A549 (cell line): ENCODE data around the gene ZGLP1.

Experiments
- TF ChIP-seq, protein P1 (sequence below): fragments of >200 bp; sonication (Bioruptor Twin); formaldehyde crosslinking; IDR thresholded peaks from 3 replicates; pipeline ENCODE4 v1.5.1; 2016
- TF ChIP-seq, protein P2 (sequence below): fragments of 200-600 bp; sonication (generic); IDR thresholded peaks from 2 replicates; pipeline ENCODE4 v1.6.1; 2016; ENCODE audit warnings: antibody characterized with exemption, mild to moderate bottlenecking, moderate library complexity

DNA sequence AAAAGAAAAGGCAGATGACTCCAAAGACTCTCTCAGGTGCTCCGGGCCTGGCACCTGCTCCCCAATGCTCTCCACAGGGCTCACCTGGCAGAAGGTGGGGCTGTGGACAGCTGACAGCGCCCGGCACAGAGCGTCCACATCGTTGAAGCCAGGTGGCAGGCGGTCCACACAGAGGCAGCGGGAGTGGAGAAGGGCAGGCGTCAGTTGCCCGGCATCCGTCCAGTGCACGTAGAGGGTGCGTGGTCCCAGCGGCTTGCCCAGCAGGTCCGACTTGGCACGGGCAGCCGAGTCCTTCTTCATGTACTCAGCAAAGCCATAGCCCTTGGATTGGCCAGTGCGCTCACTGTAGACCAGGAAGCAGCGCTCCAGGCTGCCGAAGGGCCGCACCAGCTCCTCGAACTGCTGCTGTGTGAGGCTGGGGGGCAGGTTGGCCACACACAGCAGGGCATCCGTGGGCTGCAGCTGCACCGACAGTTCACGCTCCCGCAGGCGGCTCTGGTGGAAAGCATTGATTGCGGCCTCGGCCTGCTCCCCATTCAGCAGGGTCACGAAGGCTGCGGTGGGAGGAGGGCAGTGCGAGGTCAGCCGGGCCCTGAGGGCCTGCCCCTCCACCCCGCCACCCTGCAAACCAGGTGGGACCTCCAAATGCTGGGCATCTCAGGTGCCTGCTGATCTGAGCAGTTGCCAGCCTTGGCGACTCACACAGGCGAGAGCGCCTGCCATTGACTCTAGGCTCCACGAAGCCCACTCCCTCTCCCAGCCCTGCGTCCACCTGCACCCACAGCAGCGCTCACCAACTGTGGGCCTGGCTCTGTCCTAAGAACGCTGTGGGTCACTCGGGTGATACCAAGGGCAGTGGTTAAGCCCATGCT, 19.2 kb upstream of the ZGLP1 start:
- TF ChIP-seq, protein P1, sequence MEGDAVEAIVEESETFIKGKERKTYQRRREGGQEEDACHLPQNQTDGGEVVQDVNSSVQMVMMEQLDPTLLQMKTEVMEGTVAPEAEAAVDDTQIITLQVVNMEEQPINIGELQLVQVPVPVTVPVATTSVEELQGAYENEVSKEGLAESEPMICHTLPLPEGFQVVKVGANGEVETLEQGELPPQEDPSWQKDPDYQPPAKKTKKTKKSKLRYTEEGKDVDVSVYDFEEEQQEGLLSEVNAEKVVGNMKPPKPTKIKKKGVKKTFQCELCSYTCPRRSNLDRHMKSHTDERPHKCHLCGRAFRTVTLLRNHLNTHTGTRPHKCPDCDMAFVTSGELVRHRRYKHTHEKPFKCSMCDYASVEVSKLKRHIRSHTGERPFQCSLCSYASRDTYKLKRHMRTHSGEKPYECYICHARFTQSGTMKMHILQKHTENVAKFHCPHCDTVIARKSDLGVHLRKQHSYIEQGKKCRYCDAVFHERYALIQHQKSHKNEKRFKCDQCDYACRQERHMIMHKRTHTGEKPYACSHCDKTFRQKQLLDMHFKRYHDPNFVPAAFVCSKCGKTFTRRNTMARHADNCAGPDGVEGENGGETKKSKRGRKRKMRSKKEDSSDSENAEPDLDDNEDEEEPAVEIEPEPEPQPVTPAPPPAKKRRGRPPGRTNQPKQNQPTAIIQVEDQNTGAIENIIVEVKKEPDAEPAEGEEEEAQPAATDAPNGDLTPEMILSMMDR = no peak
- TF ChIP-seq, protein P2, sequence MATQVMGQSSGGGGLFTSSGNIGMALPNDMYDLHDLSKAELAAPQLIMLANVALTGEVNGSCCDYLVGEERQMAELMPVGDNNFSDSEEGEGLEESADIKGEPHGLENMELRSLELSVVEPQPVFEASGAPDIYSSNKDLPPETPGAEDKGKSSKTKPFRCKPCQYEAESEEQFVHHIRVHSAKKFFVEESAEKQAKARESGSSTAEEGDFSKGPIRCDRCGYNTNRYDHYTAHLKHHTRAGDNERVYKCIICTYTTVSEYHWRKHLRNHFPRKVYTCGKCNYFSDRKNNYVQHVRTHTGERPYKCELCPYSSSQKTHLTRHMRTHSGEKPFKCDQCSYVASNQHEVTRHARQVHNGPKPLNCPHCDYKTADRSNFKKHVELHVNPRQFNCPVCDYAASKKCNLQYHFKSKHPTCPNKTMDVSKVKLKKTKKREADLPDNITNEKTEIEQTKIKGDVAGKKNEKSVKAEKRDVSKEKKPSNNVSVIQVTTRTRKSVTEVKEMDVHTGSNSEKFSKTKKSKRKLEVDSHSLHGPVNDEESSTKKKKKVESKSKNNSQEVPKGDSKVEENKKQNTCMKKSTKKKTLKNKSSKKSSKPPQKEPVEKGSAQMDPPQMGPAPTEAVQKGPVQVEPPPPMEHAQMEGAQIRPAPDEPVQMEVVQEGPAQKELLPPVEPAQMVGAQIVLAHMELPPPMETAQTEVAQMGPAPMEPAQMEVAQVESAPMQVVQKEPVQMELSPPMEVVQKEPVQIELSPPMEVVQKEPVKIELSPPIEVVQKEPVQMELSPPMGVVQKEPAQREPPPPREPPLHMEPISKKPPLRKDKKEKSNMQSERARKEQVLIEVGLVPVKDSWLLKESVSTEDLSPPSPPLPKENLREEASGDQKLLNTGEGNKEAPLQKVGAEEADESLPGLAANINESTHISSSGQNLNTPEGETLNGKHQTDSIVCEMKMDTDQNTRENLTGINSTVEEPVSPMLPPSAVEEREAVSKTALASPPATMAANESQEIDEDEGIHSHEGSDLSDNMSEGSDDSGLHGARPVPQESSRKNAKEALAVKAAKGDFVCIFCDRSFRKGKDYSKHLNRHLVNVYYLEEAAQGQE = no peak
